Measurements from ENCODE around the gene RDM1. TPM values are rescaled to one million over a fixed set of nuclear protein-coding genes. Genes with fewer than 3 reads are reported as not detected.

The RDM1 gene
- total and polyA plus RNA-seq, 4 donors: 0.10 to 0.26 TPM; not detected in 2

GRCh38 chr17:35890774-35891155 lies 39.8 kb downstream of the RDM1 start:
- peak; percentile 19 for ATAC-seq (ENCODE audit: insufficient read depth, low FRiP score)
- Histone ChIP-seq H3K9me3 (ENCODE audit: control insufficient read depth in 4 of 4, insufficient read depth in 3 of 4, low read length in 3 of 4) (no peaks in the 10 kb centered on the region), H3K27me3 (ENCODE audit: control insufficient read depth in 3 of 3, insufficient read depth in 3 of 3, low read length in 2 of 3) (no peaks in the 10 kb centered on the region), H3K27ac (ENCODE audit: low read depth in 1 of 2, low read length in 1 of 2) (no peak overlapping the region), H3K4me1 (ENCODE audit: control insufficient read depth in 5 of 5, insufficient read depth in 5 of 5, low read length in 5 of 5) (peaks cover 0 to 11% (median 4%) of the 10 kb centered on the region in 5 donors), H3K36me3 (ENCODE audit: control insufficient read depth in 4 of 4, insufficient read depth in 4 of 4, low read length in 4 of 4) (no peaks in the 10 kb centered on the region), H3K4me3 (no peak overlapping the region), H3K9ac (ENCODE audit: insufficient read depth in 1 of 2, low read length in 2 of 2) (no peak overlapping the region)
- TF ChIP-seq CTCF (IDR thresholded peaks at IDR 0.05; ENCODE audit: control extremely low read depth, extremely low read depth): no peak
- no peak for DNase-seq
- 71 to 74% methylated on average over 4 of the region's 4 CpGs for WGBS, 2 donors

GRCh38 chr17:35889818-35890773 lies 40.5 kb downstream of the RDM1 start:
- WGBS, 2 donors: 78 to 89% methylated on average over 2 of the region's 2 CpGs
- no peaks in the 10 kb centered on the region for H3K27me3 ChIP-seq (ENCODE audit: control insufficient read depth in 3 of 3, insufficient read depth in 3 of 3, low read length in 2 of 3)
- TF ChIP-seq CTCF (IDR thresholded peaks at IDR 0.05; ENCODE audit: control extremely low read depth, extremely low read depth): no peak
- peak; percentile 85 to 94 (median 94) for DNase-seq
- no peak overlapping the region for H3K4me3 ChIP-seq
- peak overlapping the region in 1 of 2 donors; percentile 52 for H3K27ac ChIP-seq (ENCODE audit: low read depth in 1 of 2, low read length in 1 of 2)
- ATAC-seq (ENCODE audit: insufficient read depth, low FRiP score): no peak
- peaks cover 0 to 11% (median 4%) of the 10 kb centered on the region in 5 donors for H3K4me1 ChIP-seq (ENCODE audit: control insufficient read depth in 5 of 5, insufficient read depth in 5 of 5, low read length in 5 of 5)
- H3K9me3 ChIP-seq (ENCODE audit: control insufficient read depth in 4 of 4, insufficient read depth in 3 of 4, low read length in 3 of 4): no peaks in the 10 kb centered on the region
- no peaks in the 10 kb centered on the region for H3K36me3 ChIP-seq (ENCODE audit: control insufficient read depth in 4 of 4, insufficient read depth in 4 of 4, low read length in 4 of 4)
- H3K9ac ChIP-seq (ENCODE audit: insufficient read depth in 1 of 2, low read length in 2 of 2): no peak overlapping the region

GRCh38 chr17:35889241-35889640 lies 41.3 kb downstream of the RDM1 start:
- 84 to 89% methylated on average over 2 of the region's 2 CpGs for WGBS, 2 donors
- Histone ChIP-seq H3K4me1 (ENCODE audit: control insufficient read depth in 5 of 5, insufficient read depth in 5 of 5, low read length in 5 of 5) (peaks cover 0 to 11% (median 4%) of the 10 kb centered on the region in 5 donors), H3K27ac (ENCODE audit: low read depth in 1 of 2, low read length in 1 of 2) (no peak overlapping the region), H3K36me3 (ENCODE audit: control insufficient read depth in 4 of 4, insufficient read depth in 4 of 4, low read length in 4 of 4) (no peaks in the 10 kb centered on the region), H3K9me3 (ENCODE audit: control insufficient read depth in 4 of 4, insufficient read depth in 3 of 4, low read length in 3 of 4) (no peaks in the 10 kb centered on the region), H3K4me3 (no peak overlapping the region), H3K9ac (ENCODE audit: insufficient read depth in 1 of 2, low read length in 2 of 2) (no peak overlapping the region), H3K27me3 (ENCODE audit: control insufficient read depth in 3 of 3, insufficient read depth in 3 of 3, low read length in 2 of 3) (no peaks in the 10 kb centered on the region)
- ATAC-seq (ENCODE audit: insufficient read depth, low FRiP score): no peak
- no peak for DNase-seq
- no peak for TF ChIP-seq CTCF (IDR thresholded peaks at IDR 0.05; ENCODE audit: control extremely low read depth, extremely low read depth)

Data from lung (tissue), 12 donors.